Astrocyte (in vitro differentiated cells and primary cell): ENCODE measurements around the gene HECW1. TPM values are rescaled to one million over a fixed set of nuclear protein-coding genes. Genes with fewer than 3 reads are reported as not detected.

Source experiments
- DNase-seq: peaks from one replicate; pipeline ENCODE4 v3.0.0-alpha.2; 2010; ENCODE audit warnings: low read depth
- FAIRE-seq: peaks from 2 replicates; lab custom pipeline; 2011; peaks lifted over from hg19 to GRCh38; lab: Jason Lieb, UNC
- H2AFZ ChIP-seq: 2 replicates; pipeline ENCODE4 v1.6.0; 2012; ENCODE audit warnings: low read depth, low read length, inconsistent platforms
- H3K27ac ChIP-seq: 2 replicates; pipeline ENCODE4 v1.5.1; 2011; ENCODE audit warnings: low read depth, low read length, inconsistent platforms
- H3K27me3 ChIP-seq: 2 replicates; pipeline ENCODE4 v1.6.0; 2011; ENCODE audit warnings: low read length, inconsistent platforms; ENCODE audit not compliant: insufficient read depth
- H3K36me3 ChIP-seq: 2 replicates; pipeline ENCODE4 v1.5.1; 2011; ENCODE audit warnings: low read length, inconsistent platforms; ENCODE audit not compliant: insufficient read depth
- H3K4me1 ChIP-seq: 2 replicates; pipeline ENCODE4 v1.5.1; 2011; ENCODE audit warnings: low read length, inconsistent platforms; ENCODE audit not compliant: insufficient read depth
- H3K4me2 ChIP-seq: 2 replicates; pipeline ENCODE4 v1.6.0; 2012; ENCODE audit warnings: low read length, inconsistent platforms
- H3K4me3 ChIP-seq: 2 replicates; pipeline ENCODE4 v1.5.1; 2011; ENCODE audit warnings: low read depth, mild to moderate bottlenecking, low read length, inconsistent platforms; ENCODE audit not compliant: insufficient read depth
- H3K79me2 ChIP-seq: 2 replicates; pipeline ENCODE4 v1.6.0; 2012; ENCODE audit warnings: mild to moderate bottlenecking, low read length, inconsistent platforms; ENCODE audit not compliant: insufficient read depth
- H3K9ac ChIP-seq: 2 replicates; pipeline ENCODE4 v1.6.0; 2012; ENCODE audit warnings: mild to moderate bottlenecking, low read length, inconsistent platforms
- H3K9me3 ChIP-seq: 2 replicates; pipeline ENCODE4 v1.5.1; 2012; ENCODE audit warnings: low read depth, mild to moderate bottlenecking, low read length, inconsistent platforms; ENCODE audit not compliant: insufficient read depth
- H4K20me1 ChIP-seq: 2 replicates; pipeline ENCODE4 v1.6.0; 2012; ENCODE audit warnings: low read length, inconsistent platforms; ENCODE audit not compliant: insufficient read depth
- H3K27ac Mint-ChIP-seq: one replicate; pipeline ENCODE4 v1.8.0; 2021; ENCODE audit warnings: mild to moderate bottlenecking, mixed read lengths; ENCODE audit not compliant: unreplicated experiment
- H3K27me3 Mint-ChIP-seq: one replicate; pipeline ENCODE4 v1.8.0; 2021; ENCODE audit warnings: low read depth, mixed read lengths; ENCODE audit not compliant: unreplicated experiment
- H3K36me3 Mint-ChIP-seq: one replicate; pipeline ENCODE4 v1.8.0; 2021; ENCODE audit warnings: low read depth, mixed read lengths; ENCODE audit not compliant: unreplicated experiment
- H3K4me1 Mint-ChIP-seq: one replicate; pipeline ENCODE4 v1.8.0; 2021; ENCODE audit warnings: low read depth, mixed read lengths; ENCODE audit not compliant: unreplicated experiment
- H3K4me3 Mint-ChIP-seq: one replicate; pipeline ENCODE4 v1.8.0; 2021; ENCODE audit warnings: mild to moderate bottlenecking, moderate library complexity, mixed read lengths; ENCODE audit not compliant: unreplicated experiment
- H3K9me3 Mint-ChIP-seq: one replicate; pipeline ENCODE4 v1.8.0; 2021; ENCODE audit warnings: mild to moderate bottlenecking, mixed read lengths; ENCODE audit not compliant: unreplicated experiment
- CTCF ChIP-seq: IDR thresholded peaks from 2 replicates; pipeline ENCODE4 v1.5.1; 2011; ENCODE audit warnings: low read depth, mild to moderate bottlenecking, inconsistent platforms, low read length, moderate library complexity; ENCODE audit not compliant: insufficient read depth
- EZH2 ChIP-seq: IDR thresholded peaks from 2 replicates; pipeline ENCODE4 v1.6.1; 2012; ENCODE audit warnings: mild to moderate bottlenecking, low read length, inconsistent platforms; ENCODE audit not compliant: insufficient read depth
- total RNA-seq: library from RNA; stranded (reverse); gene quantifications from 2 replicates; pipeline ENCODE4 v1.2.1, GENCODE V29; 2021

HECW1 gene
- total RNA-seq, 1 donor from 2014 or later: 3.3 TPM

- TF ChIP-seq CTCF (no peak), EZH2 (no peak)
- Mint-ChIP-seq H3K9me3 (peaks cover 4% of the 10 kb centered on the region), H3K4me3 (no peak overlapping the region), H3K4me1 (peaks cover 4% of the 10 kb centered on the region), H3K36me3 (peaks cover 2% of the 10 kb centered on the region), H3K27me3 (peaks cover 4% of the 10 kb centered on the region), H3K27ac (no peak overlapping the region)
- H3K4me3 ChIP-seq: no peak overlapping the region
- no peaks in the 10 kb centered on the region for H3K27me3 ChIP-seq
- no peak overlapping the region for H2AFZ ChIP-seq
- no peak for DNase-seq
- H3K4me2 ChIP-seq: no peak overlapping the region
- no peaks in the 10 kb centered on the region for H3K79me2 ChIP-seq
- H3K36me3 ChIP-seq: no peaks in the 10 kb centered on the region
- H3K4me1 ChIP-seq: no peaks in the 10 kb centered on the region
- no peak overlapping the region for H3K9ac ChIP-seq
- FAIRE-seq: no peak
- H4K20me1 ChIP-seq: no peaks in the 10 kb centered on the region
- H3K27ac ChIP-seq: no peak overlapping the region
- H3K9me3 ChIP-seq: no peaks in the 10 kb centered on the region
These were observed 58.1 kb downstream of the HECW1 start for GRCh38 chr7:43170571-43170970.

GRCh38 chr7:43175570-43176200 is 63.2 kb downstream of the HECW1 start:
- Mint-ChIP-seq H3K4me3 (no peak overlapping the region), H3K27me3 (peaks cover 4% of the 10 kb centered on the region), H3K27ac (no peak overlapping the region), H3K4me1 (peaks cover 2% of the 10 kb centered on the region), H3K36me3 (no peaks in the 10 kb centered on the region), H3K9me3 (peaks cover 4% of the 10 kb centered on the region)
- no peak overlapping the region for H3K27ac ChIP-seq
- H3K79me2 ChIP-seq: no peaks in the 10 kb centered on the region
- no peak overlapping the region for H3K4me2 ChIP-seq
- H2AFZ ChIP-seq: no peak overlapping the region
- H3K9me3 ChIP-seq: no peaks in the 10 kb centered on the region
- DNase-seq (no peak), FAIRE-seq (no peak)
- H3K36me3 ChIP-seq: no peaks in the 10 kb centered on the region
- no peak overlapping the region for H3K9ac ChIP-seq
- H3K4me1 ChIP-seq: no peaks in the 10 kb centered on the region
- H3K27me3 ChIP-seq: no peaks in the 10 kb centered on the region
- TF ChIP-seq CTCF (no peak), EZH2 (no peak)
- no peaks in the 10 kb centered on the region for H4K20me1 ChIP-seq
- H3K4me3 ChIP-seq: no peak overlapping the region

GRCh38 chr7:43179393-43179792 is 66.9 kb downstream of the HECW1 start:
- no peak overlapping the region for H3K4me3 Mint-ChIP-seq
- H3K36me3 Mint-ChIP-seq: no peaks in the 10 kb centered on the region
- Histone ChIP-seq H3K27ac (no peak overlapping the region), H3K4me1 (no peaks in the 10 kb centered on the region), H3K4me2 (no peak overlapping the region), H2AFZ (no peak overlapping the region), H3K27me3 (no peaks in the 10 kb centered on the region), H3K4me3 (no peak overlapping the region), H3K36me3 (no peaks in the 10 kb centered on the region), H3K79me2 (no peaks in the 10 kb centered on the region), H3K9ac (no peak overlapping the region), H4K20me1 (no peaks in the 10 kb centered on the region), H3K9me3 (no peaks in the 10 kb centered on the region)
- H3K4me1 Mint-ChIP-seq: no peaks in the 10 kb centered on the region
- FAIRE-seq (no peak), DNase-seq (no peak)
- no peak overlapping the region for H3K27ac Mint-ChIP-seq
- TF ChIP-seq EZH2 (no peak), CTCF (no peak)
- H3K27me3 Mint-ChIP-seq: no peaks in the 10 kb centered on the region
- H3K9me3 Mint-ChIP-seq: peaks cover under 1% of the 10 kb centered on the region
